ENCODE measurements around the gene DCAF17. TPM values are rescaled to one million over a fixed set of nuclear protein-coding genes. Genes with fewer than 3 reads are reported as not detected.

Gene DCAF17
- polyA plus RNA-seq, 1 donor from 2014 or later: 20.3 TPM

DNA sequence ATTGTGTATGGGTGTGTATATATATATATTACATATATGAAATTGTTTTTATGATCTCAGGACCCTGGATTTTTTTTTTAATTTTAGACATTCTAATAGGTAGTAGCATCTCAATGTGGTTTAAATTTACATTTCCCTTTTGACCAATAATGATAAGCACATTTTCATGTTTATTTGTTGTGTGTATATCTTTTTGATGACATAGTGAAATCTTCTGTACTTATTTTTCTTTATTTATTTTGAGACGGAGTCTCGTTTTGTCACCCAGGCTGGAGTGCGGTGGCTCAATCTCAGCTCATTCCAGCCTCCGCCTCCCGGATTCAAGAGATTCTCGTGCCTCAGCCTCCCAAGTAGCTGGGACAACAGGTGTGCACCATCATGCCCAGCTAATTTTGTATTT, 53.2 kb downstream of the DCAF17 start:
- H3K9ac ChIP-seq (ENCODE audit: low read length): no peak overlapping the region
- H3K36me3 ChIP-seq (ENCODE audit: insufficient read depth, low read length): no peaks in the 10 kb centered on the region
- no peaks in the 10 kb centered on the region for H3K27me3 ChIP-seq (ENCODE audit: insufficient read depth, low read depth, low read length)
- no peak overlapping the region for H3K4me2 ChIP-seq (ENCODE audit: low read length)
- H3K4me3 ChIP-seq (ENCODE audit: low read length): no peak overlapping the region
- H3K9me2 ChIP-seq (ENCODE audit: insufficient read depth, low read length): no peaks in the 10 kb centered on the region
- H2AFZ ChIP-seq (ENCODE audit: low read depth, low read length): no peak overlapping the region
- H3K79me2 ChIP-seq (replicated peaks; ENCODE audit: insufficient read depth, low read length): no peaks in the 10 kb centered on the region
- H3K27ac ChIP-seq (ENCODE audit: low read length): no peak overlapping the region
- no peaks in the 10 kb centered on the region for H4K20me1 ChIP-seq (ENCODE audit: insufficient read depth)
- no peaks in the 10 kb centered on the region for H3F3A ChIP-seq (ENCODE audit: insufficient read depth, low read length, poor library complexity, severe bottlenecking)
- TF ChIP-seq POLR2AphosphoS5 (IDR thresholded peaks at IDR 0.05) (no peak), TAF1 (IDR thresholded peaks at IDR 0.05; ENCODE audit: low read depth) (no peak), SMC3 (conservative IDR thresholded peaks at IDR 0.05; ENCODE audit: poor library complexity) (no peak), EP300 (conservative IDR thresholded peaks at IDR 0.05; ENCODE audit: poor library complexity, severe bottlenecking) (no peak), EZH2 (IDR thresholded peaks at IDR 0.05; ENCODE audit: borderline replicate concordance, insufficient read depth, low read length, poor library complexity, severe bottlenecking) (no peak), MXI1 (conservative IDR thresholded peaks at IDR 0.05; ENCODE audit: poor library complexity, severe bottlenecking) (no peak), REST (IDR thresholded peaks at IDR 0.05; ENCODE audit: borderline replicate concordance) (no peak), RAD21 (conservative IDR thresholded peaks at IDR 0.05) (no peak)
- TF ChIP-seq, protein P1, sequence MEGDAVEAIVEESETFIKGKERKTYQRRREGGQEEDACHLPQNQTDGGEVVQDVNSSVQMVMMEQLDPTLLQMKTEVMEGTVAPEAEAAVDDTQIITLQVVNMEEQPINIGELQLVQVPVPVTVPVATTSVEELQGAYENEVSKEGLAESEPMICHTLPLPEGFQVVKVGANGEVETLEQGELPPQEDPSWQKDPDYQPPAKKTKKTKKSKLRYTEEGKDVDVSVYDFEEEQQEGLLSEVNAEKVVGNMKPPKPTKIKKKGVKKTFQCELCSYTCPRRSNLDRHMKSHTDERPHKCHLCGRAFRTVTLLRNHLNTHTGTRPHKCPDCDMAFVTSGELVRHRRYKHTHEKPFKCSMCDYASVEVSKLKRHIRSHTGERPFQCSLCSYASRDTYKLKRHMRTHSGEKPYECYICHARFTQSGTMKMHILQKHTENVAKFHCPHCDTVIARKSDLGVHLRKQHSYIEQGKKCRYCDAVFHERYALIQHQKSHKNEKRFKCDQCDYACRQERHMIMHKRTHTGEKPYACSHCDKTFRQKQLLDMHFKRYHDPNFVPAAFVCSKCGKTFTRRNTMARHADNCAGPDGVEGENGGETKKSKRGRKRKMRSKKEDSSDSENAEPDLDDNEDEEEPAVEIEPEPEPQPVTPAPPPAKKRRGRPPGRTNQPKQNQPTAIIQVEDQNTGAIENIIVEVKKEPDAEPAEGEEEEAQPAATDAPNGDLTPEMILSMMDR (IDR thresholded peaks at IDR 0.05; ENCODE audit: poor library complexity, severe bottlenecking): no peak
- H3K9me3 ChIP-seq (ENCODE audit: low read length): no peaks in the 10 kb centered on the region

DNA sequence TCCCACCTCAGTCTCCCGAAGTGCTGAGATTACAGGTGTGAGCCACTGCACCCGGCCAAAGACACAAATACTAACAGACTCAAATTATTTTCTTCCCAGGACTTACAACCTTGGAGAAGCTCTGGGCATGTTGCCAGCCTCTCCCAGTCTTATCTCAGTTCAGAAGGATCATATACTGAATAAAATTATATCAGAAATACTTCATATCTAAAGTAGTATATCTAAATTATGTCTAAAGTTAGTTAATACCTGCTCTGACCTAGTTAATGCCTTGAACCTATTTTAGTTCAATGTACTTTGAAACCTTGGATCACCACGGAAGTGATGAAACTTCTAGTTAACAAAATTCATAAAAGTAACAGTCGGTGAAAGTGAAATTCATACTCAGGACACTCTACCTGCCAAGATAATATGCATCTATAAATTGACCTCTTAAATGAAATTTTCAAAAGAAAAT, 53.8 kb downstream of the DCAF17 start:
- TF ChIP-seq EZH2 (IDR thresholded peaks at IDR 0.05; ENCODE audit: borderline replicate concordance, insufficient read depth, low read length, poor library complexity, severe bottlenecking): no peak
- TF ChIP-seq TAF1 (IDR thresholded peaks at IDR 0.05; ENCODE audit: low read depth): no peak
- TF ChIP-seq, protein P1 (IDR thresholded peaks at IDR 0.05; ENCODE audit: poor library complexity, severe bottlenecking): no peak
- no peak for TF ChIP-seq SMC3 (conservative IDR thresholded peaks at IDR 0.05; ENCODE audit: poor library complexity)
- TF ChIP-seq EP300 (conservative IDR thresholded peaks at IDR 0.05; ENCODE audit: poor library complexity, severe bottlenecking): no peak
- no peak for TF ChIP-seq POLR2AphosphoS5 (IDR thresholded peaks at IDR 0.05)
- no peak for TF ChIP-seq RAD21 (conservative IDR thresholded peaks at IDR 0.05)
- no peak for TF ChIP-seq MXI1 (conservative IDR thresholded peaks at IDR 0.05; ENCODE audit: poor library complexity, severe bottlenecking)
- TF ChIP-seq REST (IDR thresholded peaks at IDR 0.05; ENCODE audit: borderline replicate concordance): no peak
- H3K4me3 ChIP-seq (ENCODE audit: low read length): no peak overlapping the region

More for the DNA sequence above, 53.8 kb downstream of the DCAF17 start:
- no peaks in the 10 kb centered on the region for H3K27me3 ChIP-seq (ENCODE audit: insufficient read depth, low read depth, low read length)
- H3K79me2 ChIP-seq (replicated peaks; ENCODE audit: insufficient read depth, low read length): no peaks in the 10 kb centered on the region
- no peaks in the 10 kb centered on the region for H3F3A ChIP-seq (ENCODE audit: insufficient read depth, low read length, poor library complexity, severe bottlenecking)
- no peak overlapping the region for H3K27ac ChIP-seq (ENCODE audit: low read length)
- no peaks in the 10 kb centered on the region for H4K20me1 ChIP-seq (ENCODE audit: insufficient read depth)
- no peak overlapping the region for H3K4me2 ChIP-seq (ENCODE audit: low read length)
- no peaks in the 10 kb centered on the region for H3K9me2 ChIP-seq (ENCODE audit: insufficient read depth, low read length)
- H3K9me3 ChIP-seq (ENCODE audit: low read length): no peaks in the 10 kb centered on the region
- no peaks in the 10 kb centered on the region for H3K36me3 ChIP-seq (ENCODE audit: insufficient read depth, low read length)
- H2AFZ ChIP-seq (ENCODE audit: low read depth, low read length): no peak overlapping the region
- H3K9ac ChIP-seq (ENCODE audit: low read length): no peak overlapping the region
